Spleen (tissue), 11 donors: ENCODE results near the gene NMUR1. TPM values are rescaled to one million over a fixed set of nuclear protein-coding genes. Genes with fewer than 3 reads are reported as not detected.
A peak's percentile ranks its signal among the peaks of the same experiment; 100 is the strongest.

Experiments
- DNase-seq: peaks from one replicate; pipeline ENCODE4 v3.0.0-alpha.2; 2020
- H3K27ac ChIP-seq, 8 donors: fragments of 200-600 bp; sonication (generic) in 7 of 8; 1 replicate in 4 of 8; 2 replicates in 4 of 8; pipeline versions ENCODE4 v1.5.0 to v1.8.0; 2016 to 2021; ENCODE audit warnings: inconsistent platforms in 4 of 8, mild to moderate bottlenecking in 4 of 8, moderate library complexity in 1 of 8
- H3K27me3 ChIP-seq, 7 donors: fragments of 200-600 bp; sonication (generic) in 6 of 7; replicated peaks in 1 of 7; 1 replicate in 4 of 7; 2 replicates in 3 of 7; pipeline versions ENCODE4 v1.5.0 to v1.8.0; 2016 to 2021; ENCODE audit warnings: inconsistent platforms in 3 of 7, mild to moderate bottlenecking in 1 of 7
- H3K36me3 ChIP-seq, 6 donors: fragments of 200-600 bp; sonication (generic) in 5 of 6; 1 replicate in 4 of 6; 2 replicates in 2 of 6; pipeline versions ENCODE4 v1.5.0 to v1.8.0; 2016 to 2021; ENCODE audit warnings: inconsistent platforms in 2 of 6
- H3K4me1 ChIP-seq, 6 donors: fragments of 200-600 bp; sonication (generic) in 5 of 6; 1 replicate in 3 of 6; 2 replicates in 3 of 6; pipeline versions ENCODE4 v1.5.0 to v1.8.0; 2016 to 2021; ENCODE audit warnings: inconsistent platforms in 3 of 6
- H3K4me3 ChIP-seq, 8 donors: fragments of 200-600 bp; sonication (generic) in 7 of 8; 1 replicate in 4 of 8; 2 replicates in 4 of 8; pipeline versions ENCODE4 v1.5.0 to v1.8.0; 2016 to 2021; ENCODE audit warnings: inconsistent platforms in 4 of 8, mild to moderate bottlenecking in 4 of 8, moderate library complexity in 2 of 8
- H3K9me3 ChIP-seq, 8 donors: fragments of 200-600 bp; sonication (generic) in 7 of 8; 1 replicate in 4 of 8; 2 replicates in 4 of 8; pipeline versions ENCODE4 v1.5.0 to v1.8.0; 2016 to 2021; ENCODE audit warnings: inconsistent platforms in 4 of 8
- CTCF ChIP-seq, 11 experiments: fragments of 200-600 bp in 7 of 11; fragments of 450-650 bp in 4 of 11; sonication (generic) in 4 of 11; IDR thresholded peaks in 8 of 11; conservative IDR thresholded peaks in 3 of 11; 1 replicate in 7 of 11; 2 replicates in 4 of 11; pipeline versions ENCODE4 v1.4.0 to v1.8.0; 2016 to 2021; ENCODE audit warnings: antibody characterized with exemption in 11 of 11, inconsistent platforms in 4 of 11, mild to moderate bottlenecking in 1 of 11
- POLR2A ChIP-seq, 3 donors: fragments of 450-650 bp; IDR thresholded peaks; one replicate each; pipeline ENCODE4 v1.5.1; 2017; ENCODE audit warnings: antibody characterized with exemption in 3 of 3, mild to moderate bottlenecking in 1 of 3
- POLR2AphosphoS5 ChIP-seq, 3 donors: sonication (generic); formaldehyde crosslinking; IDR thresholded peaks; one replicate each; pipeline ENCODE4 v1.5.1; 2017; ENCODE audit warnings: antibody characterized with exemption in 3 of 3
- WGBS, 5 donors: extraction: QIAGEN DNeasy Blood & Tissue Kit in 3 of 5; methylation state at CpG; one replicate each; pipeline versions ENCODE4 v1.1.5 to v1.1.7; 2013 to 2018; 5-methylcytosine and 5-hydroxymethylcytosine counted together
- intact Hi-C: fragments of 100-400 bp; cut with DNase I; formaldehyde crosslinking; loops from one replicate; pipeline ENCODE4 v1.15.0; 2023; ENCODE audit warnings: low total_unique reads
- polyA plus RNA-seq, 3 donors: library from polyadenylated mRNA; stranded (reverse); fragments of 200-250 nt; gene quantifications; one replicate each; pipeline ENCODE4 v1.2.1, GENCODE V29; 2013
- total RNA-seq, 7 donors: library from RNA; depleted of rRNA in 3 of 7; stranded (reverse); fragments of >200 nt in 3 of 7; fragmentation: NEBNext Ultra II Directional in 4 of 7; extraction: Animal tissue kit (Norgen Biotek cat#: 25700) in 4 of 7; gene quantifications; one replicate each; pipeline versions ENCODE4 v1.1.0 to v1.2.1, GENCODE V29; 2016 to 2021
- donor health status: healthy with polysubstance abuse.
- donor health status: DM: no; HTN: no; CAD: no; lungs with moderate emphysema.
- donor health status: DM: no; HTN: no; CAD: no.
- donor health status: Bipolar disorder and iron deficiency.
- donor health status: healthy.
- donor health status: DM: no; HTN: no; CAD: no.
- donor health status: DM: yes; HTN: yes; CAD: no.

Gene NMUR1
- total and polyA plus RNA-seq, 10 donors, result 0.32 to 6.2 (median 2.5) TPM

GRCh38 chr2:231494669-231495068 is 35.6 kb downstream of the NMUR1 start:
- intact Hi-C loops, result no loop called here
- no peaks in the 10 kb centered on the region for H3K4me1 ChIP-seq
- no peaks in the 10 kb centered on the region for H3K27me3 ChIP-seq
- DNase-seq, result no peak
- no peaks in the 10 kb centered on the region for H3K36me3 ChIP-seq
- TF ChIP-seq POLR2A (IDR thresholded peaks at IDR 0.05), result no peak
- no peaks in the 10 kb centered on the region for H3K9me3 ChIP-seq
- WGBS, 5 donors, result 65 to 82% (median 76%) methylated on average over 3 of the region's 3 CpGs
- no peak overlapping the region for H3K4me3 ChIP-seq
- H3K27ac ChIP-seq, result no peak overlapping the region

- no peak for DNase-seq
- H3K27me3 ChIP-seq, result no peaks in the 10 kb centered on the region
Measured at GRCh38 chr2:231490801-231491200, 39.4 kb downstream of the NMUR1 start.

GRCh38 chr2:231489990-231490389 is 40.3 kb downstream of the NMUR1 start:
- DNase-seq, result no peak
- Histone ChIP-seq H3K27ac (no peak overlapping the region), H3K4me1 (no peaks in the 10 kb centered on the region), H3K9me3 (no peaks in the 10 kb centered on the region), H3K36me3 (no peaks in the 10 kb centered on the region), H3K4me3 (no peak overlapping the region), H3K27me3 (no peaks in the 10 kb centered on the region)
- intact Hi-C loops, result no loop called here
- 80 to 93% (median 85%) methylated on average over 14 of the region's 14 CpGs for WGBS, 5 donors
- TF ChIP-seq CTCF (IDR thresholded peaks at IDR 0.05 in 8 of 11, conservative IDR thresholded peaks at IDR 0.05 in 3 of 11), result peak in 6 of 11 experiments; percentile 16 to 51 (median 41)
- TF ChIP-seq POLR2A (IDR thresholded peaks at IDR 0.05), result no peak

More at GRCh38 chr2:231490801-231491200, 39.4 kb downstream of the NMUR1 start:
- H3K4me1 ChIP-seq, result no peaks in the 10 kb centered on the region
- no peaks in the 10 kb centered on the region for H3K36me3 ChIP-seq
- no peaks in the 10 kb centered on the region for H3K9me3 ChIP-seq
- no peak overlapping the region for H3K27ac ChIP-seq
- 83 to 97% (median 96%) methylated on average over 7 of the region's 7 CpGs for WGBS, 5 donors
- intact Hi-C loops, result no loop called here
- TF ChIP-seq POLR2AphosphoS5 (IDR thresholded peaks at IDR 0.05) (no peak), POLR2A (IDR thresholded peaks at IDR 0.05) (no peak), CTCF (IDR thresholded peaks at IDR 0.05 in 8 of 11, conservative IDR thresholded peaks at IDR 0.05 in 3 of 11) (no peak)
- H3K4me3 ChIP-seq, result no peak overlapping the region

- peaks cover 0 to 11% (median 5%) of the 10 kb centered on the region in 6 donors for H3K4me1 ChIP-seq
- no peak for TF ChIP-seq POLR2AphosphoS5 (IDR thresholded peaks at IDR 0.05)
- TF ChIP-seq POLR2A (IDR thresholded peaks at IDR 0.05), result no peak
- TF ChIP-seq CTCF (IDR thresholded peaks at IDR 0.05 in 8 of 11, conservative IDR thresholded peaks at IDR 0.05 in 3 of 11), result no peak
- no peak overlapping the region for H3K4me3 ChIP-seq
Measured at GRCh38 chr2:231488331-231488730, 41.9 kb downstream of the NMUR1 start.

More at GRCh38 chr2:231488331-231488730, 41.9 kb downstream of the NMUR1 start:
- no peaks in the 10 kb centered on the region for H3K27me3 ChIP-seq
- no peaks in the 10 kb centered on the region for H3K9me3 ChIP-seq
- DNase-seq, result no peak
- no peaks in the 10 kb centered on the region for H3K36me3 ChIP-seq
- WGBS, 5 donors, result 74 to 92% (median 78%) methylated on average over 5 of the region's 5 CpGs
- intact Hi-C loops, result no loop called here
- H3K27ac ChIP-seq, result no peak overlapping the region
